Fibroblast of lung (primary cell): ENCODE data around the gene ERLIN1. TPM values are rescaled to one million over a fixed set of nuclear protein-coding genes. Genes with fewer than 3 reads are reported as not detected.

ENCODE experiments used
- DNase-seq, 2 donors: peaks; one replicate each; pipeline versions ENCODE4 v3.0.0 to v3.0.0-alpha.2; 2010; ENCODE audit warnings: low read depth in 2 of 2
- H2AFZ ChIP-seq: 2 replicates; pipeline ENCODE4 v1.5.1; 2012; ENCODE audit warnings: low read length, control low read depth, inconsistent platforms
- H3K27ac ChIP-seq: 2 replicates; pipeline ENCODE4 v1.5.1; 2011; ENCODE audit warnings: low read length, control low read depth; ENCODE audit not compliant: insufficient read depth
- H3K27me3 ChIP-seq: 2 replicates; pipeline ENCODE4 v1.5.1; 2011; ENCODE audit warnings: mild to moderate bottlenecking, low read length; ENCODE audit not compliant: control insufficient read depth, insufficient read depth
- H3K36me3 ChIP-seq: 2 replicates; pipeline ENCODE4 v1.5.1; 2011; ENCODE audit warnings: low read length; ENCODE audit not compliant: control insufficient read depth, insufficient read depth
- H3K4me1 ChIP-seq: 2 replicates; pipeline ENCODE4 v1.5.1; 2011; ENCODE audit warnings: low read length; ENCODE audit not compliant: control insufficient read depth, insufficient read depth; ENCODE audit errors: extremely low read depth
- H3K4me2 ChIP-seq: 2 replicates; pipeline ENCODE4 v1.5.1; 2011; ENCODE audit warnings: low read length, control low read depth; ENCODE audit not compliant: insufficient read depth; ENCODE audit errors: extremely low read depth
- H3K4me3 ChIP-seq, 4 experiments: fragments of 200-600 bp in 1 of 4; sonication (generic) in 1 of 4; replicated peaks in 1 of 4; 2 replicates each; pipeline ENCODE4 v1.5.1; 2011 to 2016; ENCODE audit warnings: low read length in 4 of 4, low read depth in 3 of 4, mild to moderate bottlenecking in 3 of 4, control low read depth in 2 of 4, inconsistent platforms in 1 of 4, mixed read lengths in 1 of 4; ENCODE audit not compliant: insufficient read depth in 1 of 4; ENCODE audit errors: control extremely low read depth in 1 of 4
- H3K79me2 ChIP-seq: 2 replicates; pipeline ENCODE4 v1.5.1; 2012; ENCODE audit warnings: mild to moderate bottlenecking, low read length, inconsistent platforms; ENCODE audit not compliant: control insufficient read depth, insufficient read depth
- H3K9ac ChIP-seq: 2 replicates; pipeline ENCODE4 v1.5.1; 2011; ENCODE audit warnings: mild to moderate bottlenecking, low read length, control low read depth; ENCODE audit not compliant: insufficient read depth
- H3K9me3 ChIP-seq: 2 replicates; pipeline ENCODE4 v1.5.1; 2012; ENCODE audit warnings: low read depth, low read length; ENCODE audit not compliant: control insufficient read depth, insufficient read depth
- H4K20me1 ChIP-seq: 2 replicates; pipeline ENCODE4 v1.5.1; 2011; ENCODE audit warnings: low read length; ENCODE audit not compliant: control insufficient read depth, insufficient read depth; ENCODE audit errors: extremely low read depth
- CTCF ChIP-seq, 2 donors: IDR thresholded peaks in 1 of 2; conservative IDR thresholded peaks in 1 of 2; 1 replicate in 1 of 2; 2 replicates in 1 of 2; pipeline ENCODE4 v1.5.1; 2011 to 2012; ENCODE audit warnings: low read length in 2 of 2, control low read depth in 1 of 2, inconsistent platforms in 1 of 2, low read depth in 1 of 2, mild to moderate bottlenecking in 1 of 2
- EZH2 ChIP-seq: IDR thresholded peaks from 2 replicates; pipeline ENCODE4 v1.5.1; 2012; ENCODE audit warnings: low read length, control low read depth, mild to moderate bottlenecking; ENCODE audit errors: missing control alignments
- polyA plus RNA-seq, 2 donors: library from polyadenylated mRNA; depleted of rRNA in 1 of 2; stranded (reverse) in 1 of 2; unstranded in 1 of 2; fragments of >200 nt; gene quantifications; 2 replicates each; pipeline ENCODE4 v1.2.1, GENCODE V29; 2011 to 2012; ENCODE audit warnings: missing spikeins in 1 of 2
- total RNA-seq: library from RNA; depleted of rRNA; stranded (reverse); fragments of >200 nt; gene quantifications from 2 replicates; pipeline ENCODE4 v1.2.1, GENCODE V29; 2014

ERLIN1 gene
- total and polyA plus RNA-seq, 2 donors (not counting 1 experiment from before 2014, with no cell fraction given), result 52.8 to 74.7 TPM

- peak in 1 of 2 donors; percentile 9 for DNase-seq
- H2AFZ ChIP-seq, result no peak overlapping the region
- no peak overlapping the region for H3K9ac ChIP-seq
- H3K27me3 ChIP-seq, result no peaks in the 10 kb centered on the region
- H3K27ac ChIP-seq, result no peak overlapping the region
- H3K9me3 ChIP-seq, result no peaks in the 10 kb centered on the region
- no peak overlapping the region for H3K4me3 ChIP-seq
- no peak overlapping the region for H3K4me2 ChIP-seq
- H4K20me1 ChIP-seq, result no peaks in the 10 kb centered on the region
- no peaks in the 10 kb centered on the region for H3K36me3 ChIP-seq
- TF ChIP-seq EZH2, result no peak
- TF ChIP-seq CTCF (conservative IDR thresholded peaks at IDR 0.05 in 1 of 2, IDR thresholded peaks at IDR 0.05 in 1 of 2; ENCODE audit: low read depth in 1 of 2, low read length in 2 of 2), result no peak
- no peaks in the 10 kb centered on the region for H3K4me1 ChIP-seq
- H3K79me2 ChIP-seq, result no peaks in the 10 kb centered on the region
Observed at GRCh38 chr10:100114976-100115770, 70.7 kb downstream of the ERLIN1 start.

GRCh38 chr10:100114460-100114859 is 71.4 kb downstream of the ERLIN1 start:
- Histone ChIP-seq H3K9me3 (no peaks in the 10 kb centered on the region), H3K79me2 (no peaks in the 10 kb centered on the region), H3K27ac (no peak overlapping the region), H3K4me2 (no peak overlapping the region), H3K9ac (no peak overlapping the region), H3K27me3 (no peaks in the 10 kb centered on the region), H3K4me1 (no peaks in the 10 kb centered on the region), H3K4me3 (no peak overlapping the region), H4K20me1 (no peaks in the 10 kb centered on the region), H2AFZ (no peak overlapping the region), H3K36me3 (no peaks in the 10 kb centered on the region)
- DNase-seq, result no peak
- TF ChIP-seq EZH2, result no peak
- TF ChIP-seq CTCF (conservative IDR thresholded peaks at IDR 0.05 in 1 of 2, IDR thresholded peaks at IDR 0.05 in 1 of 2; ENCODE audit: low read depth in 1 of 2, low read length in 2 of 2), result no peak

DNA sequence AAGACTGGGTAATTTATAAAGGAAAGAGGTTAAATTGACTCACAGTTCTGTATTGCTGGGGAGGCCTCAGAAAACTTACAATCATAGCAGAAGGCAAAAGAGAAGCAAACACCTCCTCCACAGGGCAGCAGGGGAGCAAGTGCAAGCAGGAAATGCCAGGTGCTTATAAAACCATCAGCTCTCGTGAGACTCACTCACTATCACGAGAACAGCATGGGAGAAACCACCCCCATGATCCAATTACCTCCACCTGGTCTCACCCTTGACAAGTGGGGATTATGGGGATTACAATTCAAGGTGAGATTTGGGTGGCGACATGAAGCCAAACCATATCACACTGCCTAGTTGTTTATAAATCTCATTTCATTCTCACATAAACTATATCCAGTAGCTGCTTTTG is 76.2 kb downstream of the ERLIN1 start:
- no peak overlapping the region for H2AFZ ChIP-seq
- H3K4me1 ChIP-seq, result no peaks in the 10 kb centered on the region
- H3K36me3 ChIP-seq, result no peaks in the 10 kb centered on the region
- peaks cover 2% of the 10 kb centered on the region for H3K27me3 ChIP-seq
- no peak overlapping the region for H3K4me2 ChIP-seq
- DNase-seq, result no peak
- H4K20me1 ChIP-seq, result no peaks in the 10 kb centered on the region
- H3K9me3 ChIP-seq, result no peaks in the 10 kb centered on the region
- H3K79me2 ChIP-seq, result no peaks in the 10 kb centered on the region
- TF ChIP-seq EZH2 (no peak), CTCF (conservative IDR thresholded peaks at IDR 0.05 in 1 of 2, IDR thresholded peaks at IDR 0.05 in 1 of 2; ENCODE audit: low read depth in 1 of 2, low read length in 2 of 2) (no peak)
- H3K4me3 ChIP-seq, result no peak overlapping the region
- no peak overlapping the region for H3K9ac ChIP-seq
- no peak overlapping the region for H3K27ac ChIP-seq
